HG03558 (cell line): Measurements from ENCODE around the gene MT1A.
"Not testable (repeated sequence)": the region's sequence is repeated elsewhere in the genome, so short reads cannot be mapped to it uniquely, and the experiment has no call there.

Source experiments
- ATAC-seq: cut with Tn5 transposase; IDR thresholded peaks from one replicate; pipeline ENCODE4 v1.9.1; 2021; ENCODE audit warnings: moderate number of reproducible peaks; ENCODE audit not compliant: unreplicated experiment; ENCODE audit errors: extremely low read depth

Gene MT1A

DNA sequence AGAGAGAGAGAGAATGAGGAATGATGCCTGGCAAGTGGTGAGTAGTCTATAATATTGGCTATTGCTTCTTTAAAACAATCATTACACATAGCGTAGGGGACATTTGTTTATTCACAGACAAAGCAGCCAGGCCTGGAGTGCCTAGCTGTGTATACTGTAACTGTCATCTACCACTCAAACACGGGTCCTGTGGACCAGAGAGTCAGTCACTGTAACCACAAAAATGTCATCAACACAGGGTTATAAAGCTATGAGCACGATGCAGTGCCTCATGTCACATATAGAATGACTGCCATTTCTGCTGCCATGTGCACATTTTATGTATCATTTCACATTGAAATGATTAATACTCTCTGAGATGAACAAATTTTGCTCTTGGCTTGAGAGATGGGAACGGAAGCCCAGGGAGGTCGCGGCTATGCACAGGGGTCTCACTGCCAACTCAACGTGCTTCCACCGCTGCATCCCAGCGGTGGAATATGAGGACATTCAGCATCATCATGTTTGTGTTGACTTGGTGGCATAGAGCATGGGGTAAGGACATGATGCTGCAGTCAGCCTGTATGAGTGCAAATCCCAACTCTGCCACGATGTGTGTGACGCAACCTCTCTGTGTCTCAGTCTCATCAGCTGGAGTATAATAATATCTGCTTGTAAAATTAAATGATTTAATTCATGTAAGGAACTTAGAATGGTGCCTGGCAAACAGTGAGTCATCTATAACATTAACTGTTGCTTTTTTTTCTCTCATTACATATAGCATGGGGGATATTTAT is 34.5 kb downstream of the MT1A start:
- no peak for ATAC-seq

GRCh38 chr16:56673921-56674320 is 35.5 kb downstream of the MT1A start:
- ATAC-seq = no peak

GRCh38 chr16:56674570-56674969 is 36.1 kb downstream of the MT1A start:
- not testable (repeated sequence) for ATAC-seq

DNA sequence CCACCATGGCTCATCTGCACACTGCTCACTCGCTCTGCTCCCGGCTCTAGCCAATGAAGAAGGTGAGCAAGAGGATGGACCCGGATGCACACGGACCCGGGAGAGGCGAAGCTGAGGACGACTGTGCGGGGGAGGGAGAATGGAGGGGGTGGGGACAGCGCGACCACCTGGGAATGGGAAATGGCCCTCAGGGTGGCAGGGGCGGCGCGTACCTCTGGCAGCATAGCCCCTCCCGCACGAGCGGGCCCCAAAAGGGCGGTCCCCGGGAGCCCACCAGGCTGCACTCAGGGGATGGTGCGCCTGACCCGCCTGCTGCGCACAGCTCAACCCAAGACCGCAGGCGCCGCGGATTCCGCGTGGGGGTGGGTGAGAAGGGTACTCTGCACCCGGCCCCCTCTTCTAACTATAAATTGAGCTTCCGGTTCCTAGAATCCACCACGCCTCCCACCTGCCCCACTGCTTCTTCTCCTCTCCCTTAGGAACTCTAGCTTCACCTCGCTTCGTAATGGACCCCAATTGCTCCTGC is 37.3 kb downstream of the MT1A start:
- ATAC-seq = no peak

DNA sequence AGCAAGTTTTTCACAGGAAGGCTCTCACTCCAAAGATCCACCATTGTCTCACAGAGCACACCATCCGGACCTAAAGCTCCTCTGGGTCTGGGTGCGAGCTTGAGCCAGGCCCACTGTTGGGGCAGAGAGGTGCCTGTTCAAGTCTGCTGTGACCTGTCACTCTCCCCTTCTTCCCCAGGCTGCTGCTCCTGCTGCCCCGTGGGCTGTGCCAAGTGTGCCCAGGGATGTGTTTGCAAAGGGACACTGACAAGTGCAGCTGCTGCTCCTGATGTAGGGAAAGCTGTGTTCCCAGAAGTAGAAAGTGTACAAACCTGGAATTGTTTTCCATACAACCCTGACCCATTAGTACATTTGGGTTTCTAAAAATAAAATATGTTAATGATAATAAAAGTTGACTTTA is 39.0 kb downstream of the MT1A start:
- ATAC-seq = no peak

DNA sequence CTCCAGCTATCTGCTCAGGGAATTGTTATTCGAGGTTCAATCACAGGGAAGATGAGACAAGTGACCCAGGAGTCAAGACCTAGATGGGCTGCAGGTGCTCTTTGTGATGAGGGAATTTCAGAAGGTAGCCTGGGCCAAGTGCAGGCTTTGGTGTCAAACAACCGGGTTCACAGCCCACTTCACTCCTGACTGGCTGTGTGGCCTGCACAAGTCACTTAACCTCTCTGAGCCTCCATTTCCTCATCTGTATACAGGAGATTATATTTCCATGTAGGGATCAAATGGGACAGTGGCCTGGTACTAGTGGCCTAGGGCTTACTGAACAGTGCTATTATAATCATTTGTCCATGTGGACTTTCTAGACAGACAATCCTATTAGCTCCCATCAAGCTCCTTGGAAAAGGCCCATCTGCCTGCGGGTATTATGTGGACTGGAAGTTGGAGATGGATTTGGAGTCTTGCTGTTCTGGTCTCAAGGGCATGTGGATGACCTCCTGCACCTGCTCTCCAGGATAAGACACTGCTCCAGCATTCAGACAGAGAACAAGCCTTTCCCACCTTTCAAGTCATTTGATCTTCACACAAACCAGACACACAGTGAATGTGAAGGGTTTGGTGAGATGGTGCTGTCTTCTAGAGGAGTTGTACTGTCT is 40.7 kb downstream of the MT1A start:
- ATAC-seq = no peak

DNA sequence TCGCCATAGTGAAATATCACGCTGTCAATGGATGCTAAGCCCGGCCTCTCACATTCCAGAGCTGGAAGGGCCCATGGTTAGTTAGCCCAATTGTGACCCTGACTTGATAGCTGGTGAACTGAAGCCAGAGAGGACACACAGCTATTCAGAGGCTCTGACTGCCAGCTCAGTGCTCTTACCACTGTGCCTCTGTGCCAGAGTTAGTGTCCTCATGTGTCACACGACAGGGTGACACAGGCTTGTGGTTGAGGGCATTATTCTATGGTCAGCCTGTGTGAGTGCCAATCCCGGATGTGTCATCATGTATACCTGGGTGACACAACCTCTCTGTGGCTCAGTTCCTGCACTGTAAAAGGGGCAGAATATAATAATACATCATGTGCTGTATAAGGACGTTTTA is 41.4 kb downstream of the MT1A start:
- no peak for ATAC-seq

GRCh38 chr16:56681939-56682702 is 43.7 kb downstream of the MT1A start, which contains the start of gene MT1X:
Gene MT1X (plus strand): TSS chr16:56682470. CDS start chr16:56682541, 71 bp downstream.
- ATAC-seq = peak; percentile 90

DNA sequence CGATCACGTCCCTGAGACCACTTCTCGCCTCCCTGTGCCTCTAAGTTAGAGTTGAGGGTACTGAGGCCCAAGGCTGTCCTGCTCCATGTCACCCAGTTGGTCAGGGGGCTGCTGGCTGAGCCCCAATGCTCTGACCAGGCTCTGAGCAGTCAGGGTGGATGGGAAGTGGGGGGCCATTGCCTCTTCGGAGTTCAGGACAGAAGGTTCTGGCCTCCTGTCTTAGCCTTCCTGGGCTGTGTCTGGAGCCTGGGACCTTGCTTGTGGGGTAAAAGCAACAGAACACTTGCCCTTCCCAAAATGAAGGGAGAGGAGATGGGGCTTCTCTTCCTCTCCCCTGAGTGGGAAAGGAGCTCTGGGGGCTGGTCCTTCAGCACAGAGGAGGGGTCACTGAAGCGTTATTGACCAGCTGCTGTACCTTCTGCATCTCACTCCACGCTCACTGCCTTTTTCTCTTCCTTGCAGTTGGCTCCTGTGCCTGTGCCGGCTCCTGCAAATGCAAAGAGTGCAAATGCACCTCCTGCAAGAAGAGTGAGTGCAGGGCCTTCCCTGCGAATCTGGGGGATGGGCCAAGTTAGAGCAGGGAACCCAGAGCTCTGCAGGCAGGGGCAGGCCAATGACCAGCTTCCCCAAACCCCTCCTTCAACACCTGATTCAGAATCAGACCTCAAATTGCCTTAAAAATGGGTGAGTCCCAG is 44.4 kb downstream of the MT1A start:
- ATAC-seq = no peak

- no peak for ATAC-seq
These were observed 45.1 kb downstream of the MT1A start for GRCh38 chr16:56683424-56684172.

DNA sequence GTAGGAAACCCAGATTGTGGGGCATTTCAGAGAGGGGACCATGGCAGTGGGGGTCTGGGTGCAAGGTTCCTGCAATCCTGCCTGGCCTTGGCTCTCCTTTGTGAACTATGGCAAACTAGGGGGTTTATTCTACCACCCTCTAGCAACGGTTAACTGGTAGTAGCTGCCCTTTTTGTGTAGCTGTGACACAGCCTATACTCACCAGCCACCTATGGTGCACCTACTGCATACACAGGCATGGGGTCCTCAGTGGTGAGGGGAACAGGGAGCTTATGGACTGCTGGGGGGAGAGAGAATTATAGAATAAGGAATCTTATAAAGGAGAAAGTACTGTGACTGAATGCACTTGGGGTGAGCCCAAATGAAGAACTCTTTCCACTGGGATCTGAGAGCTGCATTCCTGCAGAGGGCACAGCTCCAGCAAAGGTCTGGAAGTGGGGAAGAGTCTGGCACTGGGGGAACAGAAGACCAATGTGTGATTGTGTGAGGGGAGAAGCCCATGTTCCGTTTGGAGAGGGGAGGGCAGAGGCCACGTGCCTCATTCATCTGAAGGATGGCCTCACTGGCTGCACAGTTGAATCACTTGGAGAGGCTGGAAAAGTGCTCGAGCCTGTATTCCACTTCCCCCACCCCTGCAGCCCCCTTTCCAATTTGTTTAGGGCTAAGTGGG is 45.9 kb downstream of the MT1A start:
- no peak for ATAC-seq

DNA sequence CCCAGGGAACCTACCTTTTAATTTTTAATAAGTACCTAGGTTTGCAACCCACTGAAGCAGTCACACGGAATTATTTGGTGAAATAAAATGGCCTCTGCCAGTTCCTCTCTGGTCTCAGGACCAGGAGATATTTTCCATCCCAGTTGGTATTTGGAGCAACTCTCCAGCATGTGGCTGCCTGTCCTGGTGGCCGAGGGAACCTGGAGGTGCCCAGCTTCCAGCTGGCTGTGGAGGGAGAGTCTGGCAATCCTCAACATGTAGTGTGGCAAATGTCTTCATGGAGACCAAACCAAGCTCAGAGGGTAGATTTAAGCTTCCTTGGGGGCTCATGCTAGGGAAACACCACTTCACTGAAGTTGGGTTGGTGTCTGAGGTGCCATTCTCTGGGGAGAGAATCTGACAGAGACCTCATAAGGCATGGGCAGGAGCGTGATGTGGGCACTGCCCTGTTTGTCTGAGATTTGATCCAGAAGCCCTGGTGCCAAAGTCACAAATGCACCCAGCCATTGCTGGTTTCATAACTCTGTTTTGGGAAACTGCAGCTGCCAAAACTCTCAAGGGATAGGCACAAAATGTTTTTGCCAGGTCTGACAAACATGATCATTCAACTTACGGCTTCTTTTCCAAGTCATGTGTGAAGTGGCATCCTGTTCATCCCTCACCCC is 46.6 kb downstream of the MT1A start:
- ATAC-seq = no peak

DNA sequence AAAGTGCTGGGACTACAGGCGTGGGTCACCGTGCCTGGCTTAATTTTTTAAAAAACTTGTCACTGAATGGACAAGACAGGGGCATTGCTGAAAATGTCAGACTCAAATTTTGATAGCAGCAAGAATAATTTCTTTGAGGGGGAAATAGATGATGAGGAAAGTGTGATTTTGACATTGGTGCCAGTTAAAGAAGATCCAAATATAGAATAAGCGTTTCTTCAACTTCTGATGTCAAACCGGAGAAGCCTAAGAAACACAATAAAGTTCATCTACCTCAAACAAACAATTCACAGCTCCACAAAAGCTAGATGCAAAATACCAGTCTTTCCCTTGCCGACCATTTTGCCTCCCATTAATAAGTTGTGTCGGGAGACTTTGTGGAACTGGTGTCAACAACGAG is 48.3 kb downstream of the MT1A start:
- ATAC-seq = no peak

DNA sequence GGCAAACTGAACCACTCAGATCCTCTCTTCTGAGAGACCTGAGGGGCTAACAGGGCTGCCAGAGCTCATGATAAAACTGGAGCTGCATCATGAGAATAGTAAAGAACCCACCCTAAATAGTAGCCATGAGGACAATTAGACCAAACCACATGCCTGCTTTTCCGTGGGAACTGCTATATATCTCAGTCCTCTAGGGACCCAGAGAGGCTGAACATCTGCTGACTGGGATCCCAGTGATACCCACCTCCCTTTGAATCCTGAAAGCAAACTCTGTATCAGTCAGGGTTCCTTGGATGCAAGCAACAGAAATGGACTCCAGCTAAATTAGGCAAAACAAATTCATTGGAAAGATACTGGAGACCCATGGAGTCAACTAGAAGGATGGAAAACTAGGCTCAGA is 50.3 kb downstream of the MT1A start:
- ATAC-seq = no peak

DNA sequence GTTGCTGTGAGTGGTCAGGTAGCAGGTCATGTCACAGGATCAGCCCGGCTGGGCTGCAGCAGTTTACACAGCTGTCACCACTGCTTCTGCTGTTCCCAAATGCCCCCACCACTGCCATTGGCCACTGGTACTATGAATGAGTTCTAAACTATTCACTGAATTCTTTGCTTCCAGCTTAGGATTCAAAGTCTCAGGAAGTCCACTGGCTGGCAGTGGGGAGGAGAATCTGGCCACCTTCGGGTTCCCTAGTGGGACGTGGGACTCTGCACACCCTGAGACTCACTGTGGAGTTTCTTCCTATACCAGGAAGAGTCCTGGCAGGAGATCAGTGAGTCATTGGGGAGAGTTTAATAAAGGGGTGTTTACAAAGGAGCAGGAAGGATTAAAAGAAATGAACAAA is 50.7 kb downstream of the MT1A start:
- ATAC-seq = no peak
